Left lung (tissue), 10 donors: ENCODE measurements around the gene ICOS. TPM values are rescaled to one million over a fixed set of nuclear protein-coding genes. Genes with fewer than 3 reads are reported as not detected.

ENCODE experiments used
- ATAC-seq: fragments of 200-7000 bp; cut with Tn5 transposase; one replicate; pipeline ENCODE4 v1.9.1; 2020; ENCODE audit warnings: moderate library complexity
- DNase-seq, 4 donors: peaks; one replicate each; pipeline ENCODE4 v3.0.0-alpha.2; 2013 to 2020
- H3K27ac ChIP-seq, 2 donors: fragments of 200-600 bp; sonication (generic) in 1 of 2; one replicate each; pipeline versions ENCODE4 v1.5.0 to v1.8.0; 2020 to 2021
- H3K27me3 ChIP-seq, 2 donors: fragments of 200-600 bp; sonication (generic) in 1 of 2; one replicate each; pipeline versions ENCODE4 v1.5.0 to v1.8.0; 2020 to 2021
- H3K36me3 ChIP-seq, 2 donors: fragments of 200-600 bp; sonication (generic) in 1 of 2; one replicate each; pipeline versions ENCODE4 v1.5.0 to v1.8.0; 2020 to 2021
- H3K4me1 ChIP-seq, 2 donors: fragments of 200-600 bp; one replicate each; pipeline ENCODE4 v1.8.0; 2021
- H3K4me3 ChIP-seq, 2 donors: fragments of 200-600 bp; sonication (generic) in 1 of 2; one replicate each; pipeline versions ENCODE4 v1.5.0 to v1.8.0; 2020 to 2021; ENCODE audit warnings: mild to moderate bottlenecking in 1 of 2
- H3K9me3 ChIP-seq, 2 donors: fragments of 200-600 bp; sonication (generic) in 1 of 2; one replicate each; pipeline versions ENCODE4 v1.5.0 to v1.8.0; 2020 to 2021
- intact Hi-C, 2 donors: fragments of 100-400 bp; cut with DNase I; formaldehyde crosslinking; loops; one replicate each; pipeline versions ENCODE4 v1.11.2 to v1.14.2; 2022
- polyA plus RNA-seq, 6 donors: library from polyadenylated mRNA; unstranded; fragments of 120-200 nt; gene quantifications; one replicate each; pipeline ENCODE4 v1.2.1, GENCODE V29; 2013; ENCODE audit not compliant: insufficient read length in 6 of 6
- total RNA-seq, 2 donors: library from RNA; stranded (reverse); fragmentation: NEBNext Ultra II Directional; extraction: Animal tissue kit (Norgen Biotek cat#: 25700); gene quantifications; one replicate each; pipeline ENCODE4 v1.2.1, GENCODE V29; 2021
- TF ChIP-seq, protein P1 (sequence below), 2 donors: fragments of 200-600 bp; sonication (generic) in 1 of 2; IDR thresholded peaks; one replicate each; pipeline versions ENCODE4 v1.5.0 to v1.8.0; 2021; ENCODE audit warnings: antibody characterized with exemption in 2 of 2
- donor health status: DM: no; HTN: yes; CAD: no.
- donor health status: DM: no; HTN: no; CAD: no.

Gene ICOS
- total and polyA plus RNA-seq, 8 donors, result 0.04 to 0.71 (median 0.16) TPM; not detected in 2

DNA sequence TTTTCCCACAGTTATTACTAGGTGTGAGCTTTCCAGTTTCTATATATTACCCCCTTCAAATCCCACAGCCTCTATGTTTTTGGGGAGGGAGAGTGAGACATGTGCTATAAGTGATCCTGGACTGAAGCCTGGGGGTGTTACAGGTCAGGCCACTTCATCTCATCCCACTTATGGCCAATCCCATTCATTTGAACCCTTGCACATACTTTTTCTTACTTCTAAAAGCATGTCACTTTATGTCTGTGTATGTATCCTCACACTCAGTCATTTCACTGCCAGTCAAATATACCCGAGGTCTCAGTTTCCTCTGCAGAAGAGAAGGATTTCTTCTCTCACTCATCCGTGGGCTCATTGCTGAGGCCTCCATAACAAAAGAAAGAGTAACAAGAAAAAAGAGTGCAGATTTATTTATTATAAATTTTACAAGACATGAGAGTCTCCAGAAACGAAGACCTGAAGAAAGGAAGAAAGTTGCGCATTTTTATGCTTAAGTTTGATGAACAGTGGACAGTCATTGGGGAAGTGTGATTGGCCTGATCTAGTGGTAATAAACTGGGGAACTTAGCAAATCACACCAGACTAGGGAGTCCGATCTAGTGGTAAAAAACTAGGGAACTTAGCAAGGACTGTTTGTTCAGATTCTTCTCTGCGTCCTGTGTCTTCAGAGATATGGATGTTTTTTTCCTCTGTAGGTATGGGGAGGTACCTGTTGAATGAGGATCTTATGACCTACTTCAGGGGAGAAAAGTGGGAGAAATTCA lies 52.1 kb downstream of the ICOS start:
- no peaks in the 10 kb centered on the region for H3K9me3 ChIP-seq
- peaks cover 0 to 3% of the 10 kb centered on the region in 2 donors for H3K27me3 ChIP-seq
- DNase-seq (no peak), ATAC-seq (no peak)
- no peaks in the 10 kb centered on the region for H3K36me3 ChIP-seq
- intact Hi-C loops, result no loop called here
- no peak overlapping the region for H3K4me3 ChIP-seq
- TF ChIP-seq, protein P1, sequence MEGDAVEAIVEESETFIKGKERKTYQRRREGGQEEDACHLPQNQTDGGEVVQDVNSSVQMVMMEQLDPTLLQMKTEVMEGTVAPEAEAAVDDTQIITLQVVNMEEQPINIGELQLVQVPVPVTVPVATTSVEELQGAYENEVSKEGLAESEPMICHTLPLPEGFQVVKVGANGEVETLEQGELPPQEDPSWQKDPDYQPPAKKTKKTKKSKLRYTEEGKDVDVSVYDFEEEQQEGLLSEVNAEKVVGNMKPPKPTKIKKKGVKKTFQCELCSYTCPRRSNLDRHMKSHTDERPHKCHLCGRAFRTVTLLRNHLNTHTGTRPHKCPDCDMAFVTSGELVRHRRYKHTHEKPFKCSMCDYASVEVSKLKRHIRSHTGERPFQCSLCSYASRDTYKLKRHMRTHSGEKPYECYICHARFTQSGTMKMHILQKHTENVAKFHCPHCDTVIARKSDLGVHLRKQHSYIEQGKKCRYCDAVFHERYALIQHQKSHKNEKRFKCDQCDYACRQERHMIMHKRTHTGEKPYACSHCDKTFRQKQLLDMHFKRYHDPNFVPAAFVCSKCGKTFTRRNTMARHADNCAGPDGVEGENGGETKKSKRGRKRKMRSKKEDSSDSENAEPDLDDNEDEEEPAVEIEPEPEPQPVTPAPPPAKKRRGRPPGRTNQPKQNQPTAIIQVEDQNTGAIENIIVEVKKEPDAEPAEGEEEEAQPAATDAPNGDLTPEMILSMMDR (IDR thresholded peaks at IDR 0.05), result no peak
- H3K27ac ChIP-seq, result peak overlapping the region in 1 of 2 donors; percentile 66
- peaks cover 0 to 16% of the 10 kb centered on the region in 2 donors for H3K4me1 ChIP-seq

DNA sequence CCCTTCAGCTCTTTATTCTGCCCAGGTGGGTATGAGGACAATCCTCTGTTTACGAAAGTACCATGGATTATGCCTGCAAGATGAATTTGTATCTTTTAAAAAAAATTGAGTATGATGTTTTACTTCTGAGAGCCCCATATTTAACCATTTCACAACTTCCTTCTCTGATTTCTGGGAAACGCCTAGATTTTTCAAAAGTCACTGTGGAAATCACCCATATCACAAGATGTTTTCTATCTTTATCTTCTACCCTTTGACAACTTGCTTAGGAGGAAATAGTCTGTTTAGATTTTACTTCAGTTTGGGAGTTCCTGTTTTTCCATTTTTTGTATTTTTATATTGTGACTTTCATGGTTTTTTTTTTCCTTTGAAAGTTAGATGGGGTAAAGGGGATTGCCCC lies 53.0 kb downstream of the ICOS start:
- no peak overlapping the region for H3K4me3 ChIP-seq
- peaks cover 0 to 20% of the 10 kb centered on the region in 2 donors for H3K4me1 ChIP-seq
- TF ChIP-seq, protein P1 (IDR thresholded peaks at IDR 0.05), result no peak
- intact Hi-C loops, result no loop called here
- DNase-seq (no peak), ATAC-seq (no peak)
- H3K27ac ChIP-seq, result peak overlapping the region in 1 of 2 donors; percentile 66
- H3K27me3 ChIP-seq, result peaks cover 0 to 3% of the 10 kb centered on the region in 2 donors
- H3K36me3 ChIP-seq, result no peaks in the 10 kb centered on the region
- no peaks in the 10 kb centered on the region for H3K9me3 ChIP-seq

DNA sequence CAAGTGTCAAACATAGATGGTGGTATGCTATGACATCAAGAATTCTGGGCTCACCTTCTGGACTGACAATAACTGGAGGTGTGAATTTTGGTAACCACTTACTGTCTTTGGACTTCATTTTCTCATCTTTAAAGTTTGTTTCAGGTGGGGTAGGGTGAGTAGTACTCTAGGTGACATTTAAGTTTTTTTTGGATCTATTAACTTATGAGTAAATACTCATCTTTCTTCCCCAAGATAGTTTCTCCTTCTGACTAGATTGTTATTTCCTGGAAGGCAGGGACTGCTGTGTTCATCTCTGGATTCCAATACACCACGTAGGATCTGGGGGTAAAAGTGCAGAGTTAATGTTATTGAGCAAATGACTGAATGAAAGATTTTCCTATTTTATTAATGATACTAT lies 55.9 kb downstream of the ICOS start:
- H3K4me1 ChIP-seq, result peaks cover 0 to 21% of the 10 kb centered on the region in 2 donors
- intact Hi-C loops, result no loop called here
- no peak for ATAC-seq
- no peaks in the 10 kb centered on the region for H3K27me3 ChIP-seq
- H3K9me3 ChIP-seq, result no peaks in the 10 kb centered on the region
- no peaks in the 10 kb centered on the region for H3K36me3 ChIP-seq
- H3K27ac ChIP-seq, result no peak overlapping the region
- TF ChIP-seq, protein P1 (IDR thresholded peaks at IDR 0.05), result no peak
- H3K4me3 ChIP-seq, result no peak overlapping the region
- no peak for DNase-seq

DNA sequence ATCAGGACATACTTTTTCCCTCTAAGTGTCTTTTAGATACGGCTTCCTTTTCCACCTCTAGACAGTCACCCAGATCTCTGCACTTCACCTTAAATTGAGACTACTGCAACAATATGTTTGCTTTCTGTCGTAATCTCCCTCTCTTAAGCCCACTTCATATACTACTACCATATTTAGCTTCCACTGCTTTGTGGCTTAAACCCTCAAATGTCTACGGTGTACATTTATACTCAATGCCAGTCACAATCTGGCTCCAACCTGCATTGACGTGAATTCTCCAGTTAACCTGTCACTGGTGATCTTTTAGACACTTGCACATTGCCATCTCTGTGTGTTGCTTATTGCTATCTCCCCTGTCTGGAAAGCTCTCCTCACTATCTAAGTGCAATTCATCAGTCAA lies 56.4 kb downstream of the ICOS start:
- Histone ChIP-seq H3K4me1 (peaks cover 0 to 21% of the 10 kb centered on the region in 2 donors), H3K27ac (no peak overlapping the region), H3K4me3 (no peak overlapping the region), H3K9me3 (no peaks in the 10 kb centered on the region), H3K27me3 (no peaks in the 10 kb centered on the region), H3K36me3 (no peaks in the 10 kb centered on the region)
- TF ChIP-seq, protein P1 (IDR thresholded peaks at IDR 0.05), result no peak
- ATAC-seq (peak; percentile 79), DNase-seq (no peak)
- intact Hi-C loops, result no loop called here

DNA sequence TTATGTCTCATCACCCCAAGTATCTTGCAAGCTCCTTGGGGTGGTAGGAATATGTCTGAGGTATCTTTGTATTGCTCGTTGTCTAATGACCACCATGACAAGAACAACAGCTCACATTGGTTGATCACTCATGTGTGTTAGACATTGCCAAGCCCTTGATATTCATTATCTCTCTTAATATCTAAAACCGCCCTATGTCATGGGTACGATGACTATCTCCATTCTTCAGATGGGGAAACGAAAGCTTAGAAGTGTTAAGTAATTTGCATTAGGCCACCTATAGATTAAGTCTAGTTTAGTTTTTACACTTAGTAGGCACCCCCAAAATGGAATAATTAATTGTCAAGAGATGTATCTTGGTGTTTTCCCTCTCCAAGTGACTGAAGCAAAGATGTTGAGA lies 57.0 kb downstream of the ICOS start:
- Histone ChIP-seq H3K9me3 (no peaks in the 10 kb centered on the region), H3K36me3 (no peaks in the 10 kb centered on the region), H3K4me3 (no peak overlapping the region), H3K27me3 (no peaks in the 10 kb centered on the region), H3K27ac (no peak overlapping the region), H3K4me1 (peaks cover 0 to 21% of the 10 kb centered on the region in 2 donors)
- no peak for ATAC-seq
- intact Hi-C loops, result no loop called here
- DNase-seq, result no peak
- TF ChIP-seq, protein P1 (IDR thresholded peaks at IDR 0.05), result no peak
